COLO668 (cell line): ENCODE results near the gene EGFL7.
"Not testable (repeated sequence)": the region's sequence is repeated elsewhere in the genome, so short reads cannot be mapped to it uniquely, and the experiment has no call there.

ENCODE experiments used
- DNase-seq: peaks from one replicate; lab custom pipeline; 2025; ENCODE audit not compliant: unreplicated experiment; lab: John Stamatoyannopoulos, UW

The EGFL7 gene

GRCh38 chr9:136624184-136624951, 38.3 kb upstream of the EGFL7 start:
- DNase-seq, result peak; percentile 52

- peak; percentile 50 for DNase-seq
These were observed 37.3 kb upstream of the EGFL7 start for GRCh38 chr9:136625101-136626065.

- DNase-seq, result no peak
These were observed 36.5 kb upstream of the EGFL7 start for GRCh38 chr9:136626066-136626725.

- DNase-seq, result peak; percentile 75
These were observed 35.7 kb upstream of the EGFL7 start for GRCh38 chr9:136626740-136627642.

GRCh38 chr9:136627703-136628102, 35.0 kb upstream of the EGFL7 start:
- DNase-seq, result no peak

GRCh38 chr9:136628268-136628667, 34.4 kb upstream of the EGFL7 start:
- no peak for DNase-seq

GRCh38 chr9:136629001-136629878, 33.5 kb upstream of the EGFL7 start:
- DNase-seq, result peak; percentile 34

GRCh38 chr9:136629879-136630661, 32.6 kb upstream of the EGFL7 start:
- DNase-seq, result peak; percentile 75

GRCh38 chr9:136630662-136630992, 32.1 kb upstream of the EGFL7 start:
- no peak for DNase-seq

- DNase-seq, result peak; percentile 80
These were observed 31.4 kb upstream of the EGFL7 start for GRCh38 chr9:136631038-136632000.

- not testable (repeated sequence) for DNase-seq
These were observed 30.6 kb upstream of the EGFL7 start for GRCh38 chr9:136632072-136632471.

- not testable (repeated sequence) for DNase-seq
These were observed 30.1 kb upstream of the EGFL7 start for GRCh38 chr9:136632491-136633106.

GRCh38 chr9:136634904-136635303, 27.8 kb upstream of the EGFL7 start:
- no peak for DNase-seq

GRCh38 chr9:136640171-136641111, 22.3 kb upstream of the EGFL7 start:
- no peak for DNase-seq

GRCh38 chr9:136642439-136642921, 20.2 kb upstream of the EGFL7 start:
- DNase-seq, result no peak
